ENCODE data around the gene DPP10. TPM values are rescaled to one million over a fixed set of nuclear protein-coding genes. Genes with fewer than 3 reads are reported as not detected.

DPP10 gene
- total and polyA plus RNA-seq, 7 donors = 0.60 to 4.4 (median 3.5) TPM

DNA sequence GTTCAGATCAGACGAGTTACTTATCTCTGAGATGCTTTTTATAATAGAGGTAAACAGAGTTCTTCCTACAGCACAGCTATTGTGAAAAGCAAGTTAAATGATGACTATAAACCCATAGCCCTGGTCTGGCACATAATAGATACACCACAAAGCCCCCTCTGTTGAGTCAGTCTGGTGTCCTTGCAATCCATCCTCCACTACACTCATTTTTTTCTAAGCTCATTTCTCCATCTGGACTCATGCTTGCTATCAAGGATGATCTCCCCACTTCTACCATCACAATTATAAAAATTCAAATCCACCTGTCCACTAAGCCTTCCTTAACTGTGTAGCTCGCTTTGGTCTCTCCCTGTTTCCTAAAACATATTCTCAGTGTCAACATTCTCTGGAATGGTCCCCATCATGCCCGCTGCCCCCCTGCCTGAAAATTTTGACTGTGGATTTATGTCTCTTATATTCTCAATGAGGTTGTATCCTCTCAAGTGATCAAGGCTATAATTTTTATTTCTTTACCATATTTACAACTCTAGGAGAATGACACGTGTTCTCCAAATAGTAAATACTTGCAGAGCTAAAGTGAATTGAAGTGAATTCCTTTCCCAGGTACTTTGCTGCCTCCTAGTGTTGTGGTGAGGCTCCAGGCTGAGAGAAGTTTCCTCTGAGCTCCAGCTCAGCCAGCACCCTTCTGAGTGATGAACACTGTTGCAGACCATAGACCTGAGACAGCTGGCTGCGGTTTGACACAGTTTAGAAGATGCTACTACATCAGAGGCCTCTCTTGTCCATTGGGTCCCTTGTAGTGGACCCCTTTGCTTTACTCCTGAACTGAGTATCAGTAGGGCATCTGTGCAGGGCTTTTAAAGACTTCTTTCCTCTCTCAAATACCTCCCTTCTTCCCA lies 108.7 kb downstream of the DPP10 start:
- no peak for TF ChIP-seq EP300 (IDR thresholded peaks at IDR 0.05)
- TF ChIP-seq CTCF (IDR thresholded peaks at IDR 0.05) = peak in 3 of 4 experiments; percentile 32 to 47 (median 43)
- WGBS, 2 donors = 6 to 42% methylated on average over 5 of the region's 5 CpGs
- H3K27me3 ChIP-seq = peaks cover 0 to 5% (median 0%) of the 10 kb centered on the region in 3 donors
- intact Hi-C loops (cut with DNase I) = no loop called here
- H3K4me3 ChIP-seq = no peak overlapping the region
- H3K27ac ChIP-seq = no peak overlapping the region
- DNase-seq = no peak
- H3K9me3 ChIP-seq = no peaks in the 10 kb centered on the region
- no peaks in the 10 kb centered on the region for H3K36me3 ChIP-seq
- H3K4me1 ChIP-seq = no peaks in the 10 kb centered on the region

- Histone ChIP-seq H3K4me1 (no peaks in the 10 kb centered on the region), H3K36me3 (no peaks in the 10 kb centered on the region), H3K9me3 (no peaks in the 10 kb centered on the region), H3K4me3 (no peak overlapping the region), H3K27ac (no peak overlapping the region), H3K27me3 (peaks cover 0 to 5% (median 0%) of the 10 kb centered on the region in 3 donors)
- 75 to 84% methylated on average over 5 of the region's 5 CpGs for WGBS, 2 donors
- intact Hi-C loops (cut with DNase I) = no loop called here
- TF ChIP-seq POLR2AphosphoS5 (IDR thresholded peaks at IDR 0.05) = no peak
- TF ChIP-seq CTCF (IDR thresholded peaks at IDR 0.05) = no peak
- no peak for TF ChIP-seq EP300 (IDR thresholded peaks at IDR 0.05)
- TF ChIP-seq POLR2A (IDR thresholded peaks at IDR 0.05) = no peak
- DNase-seq = no peak
Observed at GRCh38 chr2:114553027-114553426, 110.6 kb downstream of the DPP10 start.

- H3K27me3 ChIP-seq = no peaks in the 10 kb centered on the region
- intact Hi-C loops (cut with DNase I) = no loop called here
- WGBS, 2 donors = 66 to 83% methylated on average over 3 of the region's 3 CpGs
- H3K9me3 ChIP-seq = no peaks in the 10 kb centered on the region
- no peaks in the 10 kb centered on the region for H3K4me1 ChIP-seq
- TF ChIP-seq POLR2A (IDR thresholded peaks at IDR 0.05) = no peak
- TF ChIP-seq EP300 (IDR thresholded peaks at IDR 0.05) = no peak
- no peak for TF ChIP-seq CTCF (IDR thresholded peaks at IDR 0.05)
- no peak for TF ChIP-seq POLR2AphosphoS5 (IDR thresholded peaks at IDR 0.05)
- no peak overlapping the region for H3K27ac ChIP-seq
- no peak for DNase-seq
- no peaks in the 10 kb centered on the region for H3K36me3 ChIP-seq
- H3K4me3 ChIP-seq = no peak overlapping the region
Observed at GRCh38 chr2:114569166-114569565, 126.7 kb downstream of the DPP10 start.

- Histone ChIP-seq H3K27me3 (no peaks in the 10 kb centered on the region), H3K4me1 (peaks cover 0 to 10% (median 8%) of the 10 kb centered on the region in 4 donors), H3K36me3 (no peaks in the 10 kb centered on the region), H3K9me3 (no peaks in the 10 kb centered on the region), H3K4me3 (no peak overlapping the region), H3K27ac (no peak overlapping the region)
- DNase-seq = no peak
- WGBS, 2 donors = 87 to 90% methylated on average over 2 of the region's 2 CpGs
- intact Hi-C loops (cut with DNase I) = no loop called here
- TF ChIP-seq POLR2AphosphoS5 (IDR thresholded peaks at IDR 0.05) (no peak), CTCF (IDR thresholded peaks at IDR 0.05) (no peak), EP300 (IDR thresholded peaks at IDR 0.05) (no peak), POLR2A (IDR thresholded peaks at IDR 0.05) (no peak)
Observed at GRCh38 chr2:114577657-114578056, 135.2 kb downstream of the DPP10 start.

Data from sigmoid colon (tissue), 7 donors.